GM23338 (cell line): ENCODE measurements around the gene FAM9A. TPM values are rescaled to one million over a fixed set of nuclear protein-coding genes. Genes with fewer than 3 reads are reported as not detected.

Source experiments
- ATAC-seq: fragments of 200-7000 bp; cut with Tn5 transposase; 3 replicates; pipeline ENCODE4 v1.9.1; 2020
- DNase-seq: peaks from one replicate; pipeline ENCODE4 v3.0.0-alpha.2; 2015; ENCODE audit warnings: low spot score
- H2AFZ ChIP-seq: fragments of 200-600 bp; sonication (generic); 2 replicates; pipeline ENCODE4 v1.8.0; 2016; ENCODE audit warnings: antibody characterized with exemption, mild to moderate bottlenecking, moderate library complexity
- H3F3A ChIP-seq: fragments of 200-600 bp; sonication (generic); replicated peaks from 2 replicates; pipeline ENCODE4 v1.8.0; 2017; ENCODE audit warnings: antibody characterized with exemption, mixed run types, low read depth
- H3K27ac ChIP-seq: fragments of 200-600 bp; sonication (generic); 2 replicates; pipeline ENCODE4 v1.6.1; 2016; ENCODE audit warnings: low read depth
- H3K27me3 ChIP-seq: fragments of 200-600 bp; sonication (generic); 2 replicates; pipeline ENCODE4 v1.8.0; 2016; ENCODE audit warnings: mild to moderate bottlenecking, mixed run types, moderate library complexity; ENCODE audit not compliant: insufficient read depth
- H3K36me3 ChIP-seq: fragments of 200-600 bp; sonication (generic); 2 replicates; pipeline ENCODE4 v1.8.0; 2016; ENCODE audit warnings: mild to moderate bottlenecking; ENCODE audit not compliant: insufficient read depth
- H3K4me1 ChIP-seq: fragments of 200-600 bp; sonication (generic); 2 replicates; pipeline ENCODE4 v1.8.0; 2016; ENCODE audit warnings: mild to moderate bottlenecking, moderate library complexity; ENCODE audit not compliant: insufficient read depth
- H3K4me2 ChIP-seq: fragments of 200-600 bp; sonication (generic); 2 replicates; pipeline ENCODE4 v1.7.1; 2017; ENCODE audit warnings: mixed run types
- H3K4me3 ChIP-seq: fragments of 200-600 bp; sonication (generic); 2 replicates; pipeline ENCODE4 v1.6.1; 2016; ENCODE audit warnings: mixed run types
- H3K79me2 ChIP-seq: fragments of 200-600 bp; sonication (generic); replicated peaks from 2 replicates; pipeline ENCODE4 v1.8.0; 2017; ENCODE audit warnings: mild to moderate bottlenecking; ENCODE audit not compliant: insufficient read depth
- H3K9me2 ChIP-seq: fragments of 200-600 bp; sonication (generic); 2 replicates; pipeline ENCODE4 v1.8.0; 2017; ENCODE audit not compliant: insufficient read depth
- H4K20me1 ChIP-seq: fragments of 200-600 bp; sonication (generic); replicated peaks from 2 replicates; pipeline ENCODE4 v1.8.0; 2017; ENCODE audit warnings: mild to moderate bottlenecking; ENCODE audit not compliant: insufficient read depth
- H3K27ac Mint-ChIP-seq: 2 replicates; pipeline ENCODE4 v1.8.0; 2020; ENCODE audit warnings: inconsistent platforms, mild to moderate bottlenecking, moderate library complexity, mixed read lengths
- H3K27me3 Mint-ChIP-seq: 3 replicates; pipeline ENCODE4 v1.8.0; 2022; ENCODE audit warnings: low read depth, mild to moderate bottlenecking, moderate library complexity, mixed read lengths, inconsistent platforms; ENCODE audit not compliant: insufficient read depth, poor library complexity
- H3K36me3 Mint-ChIP-seq: 3 replicates; pipeline ENCODE4 v1.8.0; 2021; ENCODE audit warnings: low read depth, mild to moderate bottlenecking, inconsistent platforms, moderate library complexity, mixed read lengths
- H3K4me1 Mint-ChIP-seq: 3 replicates; pipeline ENCODE4 v1.8.0; 2020; ENCODE audit warnings: mild to moderate bottlenecking, inconsistent platforms, mixed read lengths
- H3K4me3 Mint-ChIP-seq: 3 replicates; pipeline ENCODE4 v1.8.0; 2021; ENCODE audit warnings: moderate library complexity, mild to moderate bottlenecking, inconsistent platforms, mixed read lengths
- H3K9me3 Mint-ChIP-seq: 3 replicates; pipeline ENCODE4 v1.8.0; 2020; ENCODE audit warnings: moderate library complexity, mild to moderate bottlenecking, inconsistent platforms, mixed read lengths
- CREB1 ChIP-seq: fragments of 250-450 bp; sonication (Bioruptor Pico); IDR thresholded peaks from 2 replicates; pipeline ENCODE4 v1.5.0; 2020; ENCODE audit warnings: low read depth, mild to moderate bottlenecking, moderate library complexity
- CTCF ChIP-seq, 2 experiments: fragments of 200-600 bp in 1 of 2; sonication (generic) in 1 of 2; conservative IDR thresholded peaks; 2 replicates each; pipeline versions ENCODE4 v1.5.1 to v1.6.1; 2016 to 2017; ENCODE audit warnings: antibody characterized with exemption in 2 of 2, low read depth in 2 of 2, mild to moderate bottlenecking in 2 of 2, moderate library complexity in 1 of 2
- EZH2 ChIP-seq: fragments of 200-600 bp; sonication (generic); IDR thresholded peaks from one replicate; pipeline ENCODE4 v1.8.0; 2017; ENCODE audit warnings: antibody characterized with exemption, mild to moderate bottlenecking, low read depth; ENCODE audit not compliant: unreplicated experiment
- EZH2phosphoT487 ChIP-seq: fragments of 200-600 bp; sonication (generic); IDR thresholded peaks from one replicate; pipeline ENCODE4 v1.8.1; 2018; ENCODE audit warnings: antibody characterized with exemption; ENCODE audit not compliant: unreplicated experiment
- NANOG ChIP-seq: IDR thresholded peaks from 2 replicates; pipeline ENCODE4 v1.6.1; 2016; ENCODE audit warnings: antibody characterized with exemption, borderline replicate concordance
- POLR2AphosphoS5 ChIP-seq: IDR thresholded peaks from 2 replicates; pipeline ENCODE4 v1.6.1; 2016; ENCODE audit warnings: antibody characterized with exemption, low read depth
- STAT1 ChIP-seq: IDR thresholded peaks from one replicate; pipeline ENCODE4 v1.6.1; 2016; ENCODE audit warnings: antibody characterized with exemption; ENCODE audit not compliant: unreplicated experiment
- ZNF114 ChIP-seq: fragments of 250-450 bp; sonication (Bioruptor Pico); IDR thresholded peaks from 2 replicates; pipeline ENCODE4 v1.5.0; 2020; ENCODE audit warnings: mild to moderate bottlenecking, moderate library complexity
- ZNF331 ChIP-seq: fragments of 250-450 bp; sonication (Bioruptor Pico); IDR thresholded peaks from 2 replicates; pipeline ENCODE4 v1.5.0; 2020; ENCODE audit warnings: low read depth, mild to moderate bottlenecking, moderate library complexity
- polyA plus RNA-seq: library from polyadenylated mRNA; unstranded; fragments of >200 nt; fragmentation: Nextera tagmentation; extraction: Ambion mirVana; gene quantifications from 2 replicates; pipeline ENCODE4 v1.2.1, GENCODE V29; 2016
- total RNA-seq: library from RNA; depleted of rRNA; stranded (reverse); fragments of >200 nt; shearing (Covaris generic); gene quantifications from 2 replicates; pipeline ENCODE4 v1.2.3, GENCODE V29; 2014
- TF ChIP-seq, protein P1 (sequence below): IDR thresholded peaks from one replicate; pipeline ENCODE4 v1.6.1; 2018; ENCODE audit warnings: antibody characterized with exemption; ENCODE audit not compliant: unreplicated experiment

Gene FAM9A
- total and polyA plus RNA-seq, 2 experiments from 2014 or later, result not detected

DNA sequence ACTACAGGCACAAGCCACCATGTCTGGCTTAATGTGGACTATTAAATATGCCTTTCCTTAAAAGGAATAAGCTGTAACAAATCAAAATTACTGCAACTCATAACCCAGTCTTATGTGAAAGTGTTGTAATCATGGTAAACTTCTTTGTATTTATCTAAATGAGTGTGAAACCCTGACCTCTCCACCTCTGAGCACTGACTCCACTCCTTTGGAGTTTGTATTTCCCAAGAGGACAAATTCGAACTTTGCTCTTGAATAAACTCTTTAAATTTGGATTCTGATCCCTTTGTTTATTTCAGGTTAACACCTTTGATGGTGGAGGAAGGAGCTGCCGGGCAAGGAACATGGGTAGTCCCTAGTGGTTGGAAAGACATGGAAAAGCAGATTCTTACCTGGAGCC, 48.3 kb upstream of the FAM9A start:
- Histone ChIP-seq H3K36me3 (no peaks in the 10 kb centered on the region), H3K27ac (no peak overlapping the region), H3K27me3 (no peaks in the 10 kb centered on the region), H3K4me3 (no peak overlapping the region), H3K4me1 (no peaks in the 10 kb centered on the region), H4K20me1 (no peaks in the 10 kb centered on the region), H3K4me2 (no peak overlapping the region), H3F3A (no peaks in the 10 kb centered on the region), H2AFZ (no peak overlapping the region), H3K9me2 (no peaks in the 10 kb centered on the region), H3K79me2 (no peaks in the 10 kb centered on the region)
- DNase-seq (no peak), ATAC-seq (no peak)
- Mint-ChIP-seq H3K4me1 (no peaks in the 10 kb centered on the region), H3K27ac (no peak overlapping the region), H3K27me3 (peaks cover 3% of the 10 kb centered on the region), H3K9me3 (no peaks in the 10 kb centered on the region), H3K4me3 (no peak overlapping the region), H3K36me3 (no peaks in the 10 kb centered on the region)
- no peak for TF ChIP-seq CTCF (conservative IDR thresholded peaks at IDR 0.05; ENCODE audit: low read depth in 2 of 2)
- TF ChIP-seq ZNF331 (CRISPR knock-in tag), result no peak
- TF ChIP-seq POLR2AphosphoS5, result no peak
- TF ChIP-seq EZH2phosphoT487, result no peak
- TF ChIP-seq STAT1, result no peak
- TF ChIP-seq, protein P1, sequence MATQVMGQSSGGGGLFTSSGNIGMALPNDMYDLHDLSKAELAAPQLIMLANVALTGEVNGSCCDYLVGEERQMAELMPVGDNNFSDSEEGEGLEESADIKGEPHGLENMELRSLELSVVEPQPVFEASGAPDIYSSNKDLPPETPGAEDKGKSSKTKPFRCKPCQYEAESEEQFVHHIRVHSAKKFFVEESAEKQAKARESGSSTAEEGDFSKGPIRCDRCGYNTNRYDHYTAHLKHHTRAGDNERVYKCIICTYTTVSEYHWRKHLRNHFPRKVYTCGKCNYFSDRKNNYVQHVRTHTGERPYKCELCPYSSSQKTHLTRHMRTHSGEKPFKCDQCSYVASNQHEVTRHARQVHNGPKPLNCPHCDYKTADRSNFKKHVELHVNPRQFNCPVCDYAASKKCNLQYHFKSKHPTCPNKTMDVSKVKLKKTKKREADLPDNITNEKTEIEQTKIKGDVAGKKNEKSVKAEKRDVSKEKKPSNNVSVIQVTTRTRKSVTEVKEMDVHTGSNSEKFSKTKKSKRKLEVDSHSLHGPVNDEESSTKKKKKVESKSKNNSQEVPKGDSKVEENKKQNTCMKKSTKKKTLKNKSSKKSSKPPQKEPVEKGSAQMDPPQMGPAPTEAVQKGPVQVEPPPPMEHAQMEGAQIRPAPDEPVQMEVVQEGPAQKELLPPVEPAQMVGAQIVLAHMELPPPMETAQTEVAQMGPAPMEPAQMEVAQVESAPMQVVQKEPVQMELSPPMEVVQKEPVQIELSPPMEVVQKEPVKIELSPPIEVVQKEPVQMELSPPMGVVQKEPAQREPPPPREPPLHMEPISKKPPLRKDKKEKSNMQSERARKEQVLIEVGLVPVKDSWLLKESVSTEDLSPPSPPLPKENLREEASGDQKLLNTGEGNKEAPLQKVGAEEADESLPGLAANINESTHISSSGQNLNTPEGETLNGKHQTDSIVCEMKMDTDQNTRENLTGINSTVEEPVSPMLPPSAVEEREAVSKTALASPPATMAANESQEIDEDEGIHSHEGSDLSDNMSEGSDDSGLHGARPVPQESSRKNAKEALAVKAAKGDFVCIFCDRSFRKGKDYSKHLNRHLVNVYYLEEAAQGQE, result no peak

- Histone ChIP-seq H3K4me2 (no peak overlapping the region), H4K20me1 (no peaks in the 10 kb centered on the region), H3K79me2 (no peaks in the 10 kb centered on the region), H3F3A (no peaks in the 10 kb centered on the region), H3K36me3 (no peaks in the 10 kb centered on the region), H3K4me1 (no peaks in the 10 kb centered on the region), H3K27me3 (no peaks in the 10 kb centered on the region), H2AFZ (no peak overlapping the region), H3K27ac (no peak overlapping the region), H3K4me3 (no peak overlapping the region), H3K9me2 (no peaks in the 10 kb centered on the region)
- H3K27ac Mint-ChIP-seq, result no peak overlapping the region
- H3K36me3 Mint-ChIP-seq, result no peaks in the 10 kb centered on the region
- no peaks in the 10 kb centered on the region for H3K4me1 Mint-ChIP-seq
- ATAC-seq (no peak), DNase-seq (no peak)
- no peaks in the 10 kb centered on the region for H3K9me3 Mint-ChIP-seq
- H3K4me3 Mint-ChIP-seq, result no peak overlapping the region
- peaks cover 3% of the 10 kb centered on the region for H3K27me3 Mint-ChIP-seq
- TF ChIP-seq ZNF331 (CRISPR knock-in tag) (no peak), NANOG (no peak), EZH2 (no peak), CREB1 (CRISPR knock-in tag) (no peak), ZNF114 (CRISPR knock-in tag) (no peak), STAT1 (no peak), POLR2AphosphoS5 (no peak)
- TF ChIP-seq, protein P1, result no peak
Observed at GRCh38 chrX:8848911-8849310, 47.7 kb upstream of the FAM9A start.
